HG03066 (cell line): Measurements from ENCODE around the gene SIRT7.
"Not testable (repeated sequence)": the region's sequence is repeated elsewhere in the genome, so short reads cannot be mapped to it uniquely, and the experiment has no call there.

Source experiments
- ATAC-seq: cut with Tn5 transposase; IDR thresholded peaks from one replicate; pipeline ENCODE4 v1.9.1; 2021; ENCODE audit warnings: low read depth; ENCODE audit not compliant: unreplicated experiment

Gene SIRT7

GRCh38 chr17:81955058-81955681, 37.2 kb upstream of the SIRT7 start:
- ATAC-seq: no peak

- ATAC-seq: no peak
These were observed 36.4 kb upstream of the SIRT7 start for GRCh38 chr17:81954131-81955057.

GRCh38 chr17:81953443-81953842, 35.5 kb upstream of the SIRT7 start:
- not testable (repeated sequence) for ATAC-seq

GRCh38 chr17:81952792-81953228, 34.8 kb upstream of the SIRT7 start:
- no peak for ATAC-seq

- ATAC-seq: no peak
These were observed 34.1 kb upstream of the SIRT7 start for GRCh38 chr17:81951785-81952684.

GRCh38 chr17:81950501-81950900, 32.5 kb upstream of the SIRT7 start:
- ATAC-seq: no peak

GRCh38 chr17:81948635-81949378, 30.8 kb upstream of the SIRT7 start:
- ATAC-seq: no peak

GRCh38 chr17:81947189-81947588, 29.2 kb upstream of the SIRT7 start, which contains the start of gene MYADML2:
Gene MYADML2, minus strand, starts transcription at chr17:81947233. Its CDS starts 5,492 bp downstream, at chr17:81941741.
- ATAC-seq: no peak

- ATAC-seq: no peak
These were observed 26.9 kb upstream of the SIRT7 start for GRCh38 chr17:81944858-81945257.

GRCh38 chr17:81942167-81942553, 24.2 kb upstream of the SIRT7 start:
- no peak for ATAC-seq

- no peak for ATAC-seq
These were observed 23.6 kb upstream of the SIRT7 start for GRCh38 chr17:81941484-81942166.

- ATAC-seq: no peak
These were observed 22.8 kb upstream of the SIRT7 start for GRCh38 chr17:81940538-81941483.

GRCh38 chr17:81939881-81940385, 22.0 kb upstream of the SIRT7 start:
- ATAC-seq: no peak

GRCh38 chr17:81939218-81939617, 21.2 kb upstream of the SIRT7 start:
- ATAC-seq: no peak

GRCh38 chr17:81935709-81936084, 17.7 kb upstream of the SIRT7 start:
- ATAC-seq: no peak

GRCh38 chr17:81934850-81935708, 17.1 kb upstream of the SIRT7 start:
- no peak for ATAC-seq

- no peak for ATAC-seq
These were observed 16.3 kb upstream of the SIRT7 start for GRCh38 chr17:81934098-81934757.
